Heart left ventricle (tissue), 13 donors: ENCODE measurements around the gene TLCD1.

Experiments
- POLR2A ChIP-seq, 2 donors: fragments of 450-650 bp; IDR thresholded peaks; one replicate each; pipeline ENCODE4 v1.6.1; 2017; ENCODE audit warnings: antibody characterized with exemption in 2 of 2, mild to moderate bottlenecking in 2 of 2, moderate library complexity in 2 of 2
- TF ChIP-seq, protein P1 (sequence below), 12 donors: fragments of 200-600 bp; sonication (generic) in 4 of 12; IDR thresholded peaks; one replicate each; pipeline versions ENCODE4 v1.5.0 to v1.8.0; 2018 to 2022; ENCODE audit warnings: antibody characterized with exemption in 12 of 12, mild to moderate bottlenecking in 5 of 12
- donor health status: ischemic (EF 13 %, LVEDD 7.1; RV severe dilation, severe dysfunction).
- donor health status: DM: no; HTN: yes; CAD: no.
- donor health status: DM: no; HTN: no; CAD: no.
- donor health status: ischemic (EF 25% LVEDD 6.9; RV normal size, moderate dysfunction).
- donor health status: ischemic (EF 25% LVEDD 5.7; RV mildly dilated, moderate dysfunction).
- donor health status: ischemic (EF 35%, LVEDD 5.7; RV mildly dilated, moderate dysfunction).
- donor health status: nonischemic (EF 11% LVEDD 7.7; RV severe dilation, severe dysfunction).
- donor health status: DM: yes; HTN: yes; CAD: no.
- donor health status: PGD.
- donor health status: ischemic (EF 29% LVEDD 5.4; RV normal size, mild dysfunction).
- donor health status: nonischemic (EF 23%, LVEDD 6.1; RV moderate dilation, normal function).

- TF ChIP-seq POLR2A (IDR thresholded peaks at IDR 0.05): no peak
- TF ChIP-seq, protein P1, sequence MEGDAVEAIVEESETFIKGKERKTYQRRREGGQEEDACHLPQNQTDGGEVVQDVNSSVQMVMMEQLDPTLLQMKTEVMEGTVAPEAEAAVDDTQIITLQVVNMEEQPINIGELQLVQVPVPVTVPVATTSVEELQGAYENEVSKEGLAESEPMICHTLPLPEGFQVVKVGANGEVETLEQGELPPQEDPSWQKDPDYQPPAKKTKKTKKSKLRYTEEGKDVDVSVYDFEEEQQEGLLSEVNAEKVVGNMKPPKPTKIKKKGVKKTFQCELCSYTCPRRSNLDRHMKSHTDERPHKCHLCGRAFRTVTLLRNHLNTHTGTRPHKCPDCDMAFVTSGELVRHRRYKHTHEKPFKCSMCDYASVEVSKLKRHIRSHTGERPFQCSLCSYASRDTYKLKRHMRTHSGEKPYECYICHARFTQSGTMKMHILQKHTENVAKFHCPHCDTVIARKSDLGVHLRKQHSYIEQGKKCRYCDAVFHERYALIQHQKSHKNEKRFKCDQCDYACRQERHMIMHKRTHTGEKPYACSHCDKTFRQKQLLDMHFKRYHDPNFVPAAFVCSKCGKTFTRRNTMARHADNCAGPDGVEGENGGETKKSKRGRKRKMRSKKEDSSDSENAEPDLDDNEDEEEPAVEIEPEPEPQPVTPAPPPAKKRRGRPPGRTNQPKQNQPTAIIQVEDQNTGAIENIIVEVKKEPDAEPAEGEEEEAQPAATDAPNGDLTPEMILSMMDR (IDR thresholded peaks at IDR 0.05): no peak
These were observed 820 bp downstream of the TLCD1 start for GRCh38 chr17:28725166-28725659.
